Measurements from ENCODE around the gene DCAF17. TPM values are rescaled to one million over a fixed set of nuclear protein-coding genes. Genes with fewer than 3 reads are reported as not detected.

The DCAF17 gene
- total RNA-seq, 2 experiments from 2014 or later: 25.9 to 40.9 TPM

DNA sequence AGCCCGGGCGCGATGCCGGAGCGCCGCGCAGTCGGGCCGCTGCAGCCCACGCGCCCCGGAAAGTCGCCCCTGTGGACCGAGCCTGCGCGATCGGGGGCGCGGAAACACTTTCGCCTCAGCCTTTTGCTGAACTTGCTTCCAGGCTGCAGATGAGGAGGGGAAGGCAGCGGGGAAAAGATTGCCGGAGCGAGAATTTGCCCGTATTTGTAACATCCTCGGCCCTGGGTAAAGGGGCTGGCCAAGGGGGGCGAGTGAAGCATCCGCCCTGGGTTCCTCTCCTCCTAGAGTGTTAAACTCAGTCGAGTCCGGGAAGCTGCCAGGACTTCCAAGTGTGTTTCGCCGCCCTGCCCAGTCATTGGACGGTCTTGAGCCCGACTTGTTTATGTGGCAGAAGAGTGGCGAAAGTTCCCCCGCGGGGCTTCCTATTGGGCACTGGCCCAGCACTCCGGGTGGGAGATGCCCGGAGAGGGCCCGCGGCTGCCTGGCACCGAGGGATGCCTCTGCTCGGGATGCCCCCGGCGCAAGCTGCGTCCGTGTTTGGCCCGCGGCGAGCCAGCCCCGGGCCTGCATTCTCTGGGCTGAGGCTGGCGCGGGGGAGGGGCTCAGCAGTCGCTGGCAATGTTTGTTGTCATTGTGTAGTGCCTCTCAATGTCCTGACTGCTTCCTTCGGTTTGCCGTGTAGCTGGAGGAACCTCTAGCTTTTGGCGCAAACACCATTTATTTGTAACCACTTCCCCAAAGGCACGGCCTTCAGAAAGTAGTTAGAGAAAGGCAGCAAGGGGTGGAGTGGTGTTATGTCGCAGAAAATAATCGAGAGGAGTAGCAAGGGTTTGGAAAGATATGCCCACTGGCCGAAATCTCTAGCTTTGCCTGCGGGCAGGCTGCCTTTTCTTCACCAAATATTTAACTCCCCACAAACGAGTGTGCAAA lies 89.3 kb downstream of the DCAF17 start:
- Histone ChIP-seq H3K4me1 (ENCODE audit: insufficient read depth, low read length, poor library complexity, severe bottlenecking) (no peaks in the 10 kb centered on the region), H3K9me3 (ENCODE audit: low read length) (no peaks in the 10 kb centered on the region), H4K20me1 (ENCODE audit: insufficient read depth, low read length) (no peaks in the 10 kb centered on the region), H3K9me2 (ENCODE audit: insufficient read depth, low read length) (no peaks in the 10 kb centered on the region), H3K4me2 (ENCODE audit: low read length) (peak overlapping the region; percentile 21; the same call in 1 of the 2 replicates), H2AFZ (ENCODE audit: low read length) (no peak overlapping the region), H3K79me2 (ENCODE audit: insufficient read depth, low read depth, low read length) (no peaks in the 10 kb centered on the region), H3K36me3 (ENCODE audit: insufficient read depth, low read length) (no peaks in the 10 kb centered on the region), H3K27ac (ENCODE audit: low read depth, low read length, poor library complexity, severe bottlenecking) (no peak overlapping the region), H3K4me3 (ENCODE audit: low read depth, low read length, poor library complexity, severe bottlenecking) (no peak overlapping the region)
- CTCF ChIA-PET (ENCODE audit: unreplicated experiment): no interaction called here
- intact Hi-C loops (cut with micrococcal nuclease; ENCODE audit: unreplicated experiment): no loop called here
- TF ChIP-seq EZH2phosphoT487 (IDR thresholded peaks at IDR 0.05; ENCODE audit: borderline replicate concordance, low read depth, low read length): no peak; the same call in 1 of the 2 replicates
- TF ChIP-seq, protein P1, sequence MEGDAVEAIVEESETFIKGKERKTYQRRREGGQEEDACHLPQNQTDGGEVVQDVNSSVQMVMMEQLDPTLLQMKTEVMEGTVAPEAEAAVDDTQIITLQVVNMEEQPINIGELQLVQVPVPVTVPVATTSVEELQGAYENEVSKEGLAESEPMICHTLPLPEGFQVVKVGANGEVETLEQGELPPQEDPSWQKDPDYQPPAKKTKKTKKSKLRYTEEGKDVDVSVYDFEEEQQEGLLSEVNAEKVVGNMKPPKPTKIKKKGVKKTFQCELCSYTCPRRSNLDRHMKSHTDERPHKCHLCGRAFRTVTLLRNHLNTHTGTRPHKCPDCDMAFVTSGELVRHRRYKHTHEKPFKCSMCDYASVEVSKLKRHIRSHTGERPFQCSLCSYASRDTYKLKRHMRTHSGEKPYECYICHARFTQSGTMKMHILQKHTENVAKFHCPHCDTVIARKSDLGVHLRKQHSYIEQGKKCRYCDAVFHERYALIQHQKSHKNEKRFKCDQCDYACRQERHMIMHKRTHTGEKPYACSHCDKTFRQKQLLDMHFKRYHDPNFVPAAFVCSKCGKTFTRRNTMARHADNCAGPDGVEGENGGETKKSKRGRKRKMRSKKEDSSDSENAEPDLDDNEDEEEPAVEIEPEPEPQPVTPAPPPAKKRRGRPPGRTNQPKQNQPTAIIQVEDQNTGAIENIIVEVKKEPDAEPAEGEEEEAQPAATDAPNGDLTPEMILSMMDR (conservative IDR thresholded peaks at IDR 0.05; ENCODE audit: low read length): no peak
- POLR2A ChIA-PET: no interaction called here
- BruUV-seq (replicated peaks): no TSS peak
- no peak for DNase-seq (ENCODE audit: low spot score)

DNA sequence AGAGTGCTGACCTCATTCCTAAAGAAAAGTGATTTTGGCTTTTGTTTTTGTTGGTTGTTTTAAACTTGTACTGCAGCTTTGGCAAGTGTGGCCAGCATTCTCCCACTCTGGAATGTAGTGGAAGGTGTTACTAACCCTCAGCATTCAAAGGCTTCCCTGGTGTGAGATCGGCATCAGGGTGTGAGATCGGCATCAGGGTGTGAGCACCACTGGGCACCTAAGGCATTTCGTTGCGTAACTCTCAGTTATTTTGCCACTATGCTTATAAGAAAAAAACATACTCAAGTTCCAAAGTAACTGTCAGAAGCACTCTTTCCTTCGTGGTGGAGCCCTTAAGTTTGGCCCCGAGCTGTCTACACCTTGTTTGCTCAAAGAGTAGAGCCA lies 90.0 kb downstream of the DCAF17 start:
- H4K20me1 ChIP-seq (ENCODE audit: insufficient read depth, low read length): no peaks in the 10 kb centered on the region
- no peak for DNase-seq (ENCODE audit: low spot score)
- CTCF ChIA-PET (ENCODE audit: unreplicated experiment): no interaction called here
- no peak for TF ChIP-seq EZH2phosphoT487 (IDR thresholded peaks at IDR 0.05; ENCODE audit: borderline replicate concordance, low read depth, low read length)
- TF ChIP-seq, protein P1 (conservative IDR thresholded peaks at IDR 0.05; ENCODE audit: low read length): no peak
- H3K79me2 ChIP-seq (ENCODE audit: insufficient read depth, low read depth, low read length): no peaks in the 10 kb centered on the region
- H3K9me3 ChIP-seq (ENCODE audit: low read length): no peaks in the 10 kb centered on the region
- no peak overlapping the region for H3K4me3 ChIP-seq (ENCODE audit: low read depth, low read length, poor library complexity, severe bottlenecking)
- POLR2A ChIA-PET: no interaction called here
- H3K36me3 ChIP-seq (ENCODE audit: insufficient read depth, low read length): no peaks in the 10 kb centered on the region
- no peaks in the 10 kb centered on the region for H3K4me1 ChIP-seq (ENCODE audit: insufficient read depth, low read length, poor library complexity, severe bottlenecking)
- H2AFZ ChIP-seq (ENCODE audit: low read length): no peak overlapping the region
- no TSS peak for BruUV-seq (replicated peaks)
- intact Hi-C loops (cut with micrococcal nuclease; ENCODE audit: unreplicated experiment): no loop called here
- no peak overlapping the region for H3K27ac ChIP-seq (ENCODE audit: low read depth, low read length, poor library complexity, severe bottlenecking)
- no peak overlapping the region for H3K4me2 ChIP-seq (ENCODE audit: low read length)
- H3K9me2 ChIP-seq (ENCODE audit: insufficient read depth, low read length): no peaks in the 10 kb centered on the region

DNA sequence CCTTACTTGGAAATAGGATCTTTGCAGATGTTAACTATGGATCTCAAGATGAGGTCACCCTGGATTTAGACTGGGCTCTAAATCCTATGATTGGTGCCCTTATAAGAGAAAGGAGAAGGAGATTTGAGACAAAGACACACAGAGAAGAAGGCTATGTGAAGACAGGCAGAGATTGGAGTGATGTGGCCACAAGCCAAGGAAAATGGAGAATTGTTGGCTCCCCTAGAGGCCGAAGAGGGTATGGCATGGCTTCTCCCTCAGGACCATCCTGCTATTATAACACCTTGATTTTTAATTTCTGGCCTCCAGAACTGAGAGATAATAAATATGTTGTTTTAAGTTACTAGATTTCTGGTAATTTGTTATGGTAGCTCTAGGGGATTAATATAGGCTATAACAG lies 95.9 kb downstream of the DCAF17 start:
- peak; percentile 22 for DNase-seq (ENCODE audit: low spot score)
- no TSS peak for BruUV-seq (replicated peaks)
- Histone ChIP-seq H3K4me1 (ENCODE audit: insufficient read depth, low read length, poor library complexity, severe bottlenecking) (no peaks in the 10 kb centered on the region), H3K9me2 (ENCODE audit: insufficient read depth, low read length) (no peaks in the 10 kb centered on the region), H4K20me1 (ENCODE audit: insufficient read depth, low read length) (no peaks in the 10 kb centered on the region), H3K36me3 (ENCODE audit: insufficient read depth, low read length) (no peaks in the 10 kb centered on the region), H3K27ac (ENCODE audit: low read depth, low read length, poor library complexity, severe bottlenecking) (no peak overlapping the region), H3K4me2 (ENCODE audit: low read length) (no peak overlapping the region), H2AFZ (ENCODE audit: low read length) (no peak overlapping the region), H3K79me2 (ENCODE audit: insufficient read depth, low read depth, low read length) (no peaks in the 10 kb centered on the region), H3K4me3 (ENCODE audit: low read depth, low read length, poor library complexity, severe bottlenecking) (no peak overlapping the region), H3K9me3 (ENCODE audit: low read length) (no peaks in the 10 kb centered on the region)
- TF ChIP-seq, protein P1 (conservative IDR thresholded peaks at IDR 0.05; ENCODE audit: low read length): peak; percentile 84
- no peak for TF ChIP-seq EZH2phosphoT487 (IDR thresholded peaks at IDR 0.05; ENCODE audit: borderline replicate concordance, low read depth, low read length)
- ChIA-PET POLR2A (no interaction called here), CTCF (ENCODE audit: unreplicated experiment) (interaction anchor here (0.7 kb wide), 1 partner anchor 10 kb away, joined by 3 read pairs; no protein-coding TSS in a partner anchor)
- intact Hi-C loops (cut with micrococcal nuclease; ENCODE audit: unreplicated experiment): loop anchor here (5.0 kb wide), 1 partner anchor 558 kb away; no protein-coding TSS in a partner anchor
